ENCODE data around the gene GPD1. TPM values are rescaled to one million over a fixed set of nuclear protein-coding genes. Genes with fewer than 3 reads are reported as not detected.

Gene GPD1
- total and polyA plus RNA-seq, 9 of the 15 experiments (the other 6 are each of a cell fraction or from before 2014, with no cell fraction given): 0.13 to 1.00 (median 0.55) TPM

- no peak for TF ChIP-seq RBM17 (IDR thresholded peaks at IDR 0.05; ENCODE audit: borderline replicate concordance, low read depth, low read length)
- no peak for TF ChIP-seq RNF2 (IDR thresholded peaks at IDR 0.05)
- TF ChIP-seq ZFP36 (IDR thresholded peaks at IDR 0.05; ENCODE audit: low read depth, low read length, partially characterized antibody): no peak
- no peak for TF ChIP-seq TEAD2 (tag; IDR thresholded peaks at IDR 0.05)
- TF ChIP-seq BRF1 (IDR thresholded peaks at IDR 0.05; ENCODE audit: borderline replicate concordance, extremely low read depth, insufficient read length): no peak
- no peak for TF ChIP-seq ZKSCAN8 (CRISPR knock-in tag; IDR thresholded peaks at IDR 0.05)
- no peak for TF ChIP-seq HSF4 (CRISPR knock-in tag; IDR thresholded peaks at IDR 0.05; ENCODE audit: borderline replicate concordance)
- TF ChIP-seq RFX7 (CRISPR knock-in tag; IDR thresholded peaks at IDR 0.05): no peak
- TF ChIP-seq TAF7 (tag; IDR thresholded peaks at IDR 0.05): peak; percentile 60; the same call in 1 of the 2 replicates
- no peak for TF ChIP-seq CBX5 (IDR thresholded peaks at IDR 0.05; ENCODE audit: borderline replicate concordance, low read depth)
- TF ChIP-seq MCM7 (IDR thresholded peaks at IDR 0.05): no peak
- TF ChIP-seq, protein P1, sequence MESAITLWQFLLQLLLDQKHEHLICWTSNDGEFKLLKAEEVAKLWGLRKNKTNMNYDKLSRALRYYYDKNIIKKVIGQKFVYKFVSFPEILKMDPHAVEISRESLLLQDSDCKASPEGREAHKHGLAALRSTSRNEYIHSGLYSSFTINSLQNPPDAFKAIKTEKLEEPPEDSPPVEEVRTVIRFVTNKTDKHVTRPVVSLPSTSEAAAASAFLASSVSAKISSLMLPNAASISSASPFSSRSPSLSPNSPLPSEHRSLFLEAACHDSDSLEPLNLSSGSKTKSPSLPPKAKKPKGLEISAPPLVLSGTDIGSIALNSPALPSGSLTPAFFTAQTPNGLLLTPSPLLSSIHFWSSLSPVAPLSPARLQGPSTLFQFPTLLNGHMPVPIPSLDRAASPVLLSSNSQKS (CRISPR knock-in tag; IDR thresholded peaks at IDR 0.05): no peak
- no peak for TF ChIP-seq ZNF232 (CRISPR knock-in tag; IDR thresholded peaks at IDR 0.05)
- TF ChIP-seq TSHZ1 (CRISPR knock-in tag; IDR thresholded peaks at IDR 0.05): no peak
- TF ChIP-seq CCNT2 (IDR thresholded peaks at IDR 0.05; ENCODE audit: borderline replicate concordance, extremely low read depth, insufficient read length, low read depth, low read length): peak; percentile 47
- TF ChIP-seq, protein P2, sequence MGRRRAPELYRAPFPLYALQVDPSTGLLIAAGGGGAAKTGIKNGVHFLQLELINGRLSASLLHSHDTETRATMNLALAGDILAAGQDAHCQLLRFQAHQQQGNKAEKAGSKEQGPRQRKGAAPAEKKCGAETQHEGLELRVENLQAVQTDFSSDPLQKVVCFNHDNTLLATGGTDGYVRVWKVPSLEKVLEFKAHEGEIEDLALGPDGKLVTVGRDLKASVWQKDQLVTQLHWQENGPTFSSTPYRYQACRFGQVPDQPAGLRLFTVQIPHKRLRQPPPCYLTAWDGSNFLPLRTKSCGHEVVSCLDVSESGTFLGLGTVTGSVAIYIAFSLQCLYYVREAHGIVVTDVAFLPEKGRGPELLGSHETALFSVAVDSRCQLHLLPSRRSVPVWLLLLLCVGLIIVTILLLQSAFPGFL (CRISPR knock-in tag; IDR thresholded peaks at IDR 0.05): no peak
- peak; percentile 100 for TF ChIP-seq RFX5 (IDR thresholded peaks at IDR 0.05; ENCODE audit: low read depth, low read length)
- TF ChIP-seq KDM5B (IDR thresholded peaks at IDR 0.05; ENCODE audit: insufficient replicate concordance, low read depth, low read length): peak; percentile 70
- TF ChIP-seq, protein P3, sequence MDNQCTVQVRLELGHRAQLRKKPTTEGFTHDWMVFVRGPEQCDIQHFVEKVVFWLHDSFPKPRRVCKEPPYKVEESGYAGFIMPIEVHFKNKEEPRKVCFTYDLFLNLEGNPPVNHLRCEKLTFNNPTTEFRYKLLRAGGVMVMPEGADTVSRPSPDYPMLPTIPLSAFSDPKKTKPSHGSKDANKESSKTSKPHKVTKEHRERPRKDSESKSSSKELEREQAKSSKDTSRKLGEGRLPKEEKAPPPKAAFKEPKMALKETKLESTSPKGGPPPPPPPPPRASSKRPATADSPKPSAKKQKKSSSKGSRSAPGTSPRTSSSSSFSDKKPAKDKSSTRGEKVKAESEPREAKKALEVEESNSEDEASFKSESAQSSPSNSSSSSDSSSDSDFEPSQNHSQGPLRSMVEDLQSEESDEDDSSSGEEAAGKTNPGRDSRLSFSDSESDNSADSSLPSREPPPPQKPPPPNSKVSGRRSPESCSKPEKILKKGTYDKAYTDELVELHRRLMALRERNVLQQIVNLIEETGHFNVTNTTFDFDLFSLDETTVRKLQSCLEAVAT (IDR thresholded peaks at IDR 0.05): no peak
- peak; percentile 76 for TF ChIP-seq HDAC2 (IDR thresholded peaks at IDR 0.05)
Measured at GRCh38 chr12:50111693-50112455, 8.1 kb downstream of the GPD1 start, which contains the start of gene COX14 (continued).
